Naive thymus-derived CD8-positive, alpha-beta T cell (primary cell): Measurements from ENCODE around the gene DMBT1. TPM values are rescaled to one million over a fixed set of nuclear protein-coding genes. Genes with fewer than 3 reads are reported as not detected.

Source experiments
- ATAC-seq, 2 donors: fragments of 150-1000 bp; cut with Tn5 transposase in 1 of 2; sonication (Bioruptor Pico), chemical (Tn5 transposase) in 1 of 2; 1 replicate in 1 of 2; 2 replicates in 1 of 2; pipeline ENCODE4 v1.10.0; 2021; ENCODE audit warnings: mild to moderate bottlenecking in 2 of 2, moderate library complexity in 2 of 2
- POLR2A ChIA-PET: fragments of 350-600 bp; sonication (Branson Sonifier 250); formaldehyde crosslinking; loops from one replicate; lab custom pipeline; 2021; ENCODE audit warnings: antibody characterized with exemption; lab: Charles Lee
- DNase-seq, 10 donors: peaks; one replicate each; pipeline versions ENCODE4 v3.0.0 to v3.0.0-alpha.2; 2020 to 2022
- H3K27ac Mint-ChIP-seq, 10 donors: one replicate each; pipeline ENCODE4 v1.8.0; 2020 to 2022; ENCODE audit warnings: mild to moderate bottlenecking in 10 of 10, mixed read lengths in 10 of 10, moderate library complexity in 4 of 10, inconsistent platforms in 1 of 10
- H3K27me3 Mint-ChIP-seq, 5 donors: one replicate each; pipeline ENCODE4 v1.8.0; 2021 to 2022; ENCODE audit warnings: mixed read lengths in 5 of 5
- H3K36me3 Mint-ChIP-seq, 3 donors: one replicate each; pipeline ENCODE4 v1.8.0; 2020 to 2022; ENCODE audit warnings: mixed read lengths in 3 of 3, mild to moderate bottlenecking in 2 of 3, inconsistent platforms in 1 of 3
- H3K4me1 Mint-ChIP-seq, 4 donors: one replicate each; pipeline ENCODE4 v1.8.0; 2021 to 2022; ENCODE audit warnings: mixed read lengths in 4 of 4
- H3K4me3 Mint-ChIP-seq, 10 donors: one replicate each; pipeline ENCODE4 v1.8.0; 2020 to 2022; ENCODE audit warnings: mild to moderate bottlenecking in 10 of 10, mixed read lengths in 10 of 10, moderate library complexity in 6 of 10, inconsistent platforms in 1 of 10
- H3K9me3 Mint-ChIP-seq, 9 donors: one replicate each; pipeline ENCODE4 v1.8.0; 2020 to 2022; ENCODE audit warnings: mixed read lengths in 9 of 9, mild to moderate bottlenecking in 3 of 9, inconsistent platforms in 1 of 9, moderate library complexity in 1 of 9
- polyA plus RNA-seq, 3 donors: library from polyadenylated mRNA; unstranded; fragments of 300-500 nt; fragmentation: Illumina TruSeq; gene quantifications; one replicate each; pipeline ENCODE4 v1.2.3, GENCODE V29; 2021
- total RNA-seq, 8 experiments: library from RNA in 2 of 8; stranded (reverse) in 2 of 8; gene quantifications; one replicate each; pipeline ENCODE4 v1.2.3 and lab custom pipeline; 2021 to 2026

Gene DMBT1
- total and polyA plus RNA-seq, 5 experiments from 2014 or later, result not detected

- ATAC-seq, result no peak
- POLR2A ChIA-PET, result no interaction called here
- Mint-ChIP-seq H3K4me3 (no peak overlapping the region), H3K27ac (no peak overlapping the region), H3K4me1 (peaks cover 0 to 7% (median 1%) of the 10 kb centered on the region in 4 donors), H3K36me3 (no peaks in the 10 kb centered on the region), H3K27me3 (peaks cover 5 to 21% (median 7%) of the 10 kb centered on the region in 5 donors), H3K9me3 (peaks cover 0 to 4% (median 0%) of the 10 kb centered on the region in 9 donors)
- no peak for DNase-seq
Measured at GRCh38 chr10:122530177-122530576, 30.4 kb upstream of the DMBT1 start.

GRCh38 chr10:122531261-122531660, 29.3 kb upstream of the DMBT1 start:
- no peak overlapping the region for H3K4me3 Mint-ChIP-seq
- ATAC-seq (no peak), DNase-seq (no peak)
- no peaks in the 10 kb centered on the region for H3K36me3 Mint-ChIP-seq
- POLR2A ChIA-PET, result no interaction called here
- H3K9me3 Mint-ChIP-seq, result peaks cover 0 to 4% (median 0%) of the 10 kb centered on the region in 9 donors
- peaks cover 0 to 4% (median 0%) of the 10 kb centered on the region in 4 donors for H3K4me1 Mint-ChIP-seq
- no peak overlapping the region for H3K27ac Mint-ChIP-seq
- H3K27me3 Mint-ChIP-seq, result peaks cover 5 to 21% (median 9%) of the 10 kb centered on the region in 5 donors

GRCh38 chr10:122531939-122532338, 28.6 kb upstream of the DMBT1 start:
- no peaks in the 10 kb centered on the region for H3K36me3 Mint-ChIP-seq
- POLR2A ChIA-PET, result no interaction called here
- H3K27me3 Mint-ChIP-seq, result peaks cover 5 to 21% (median 9%) of the 10 kb centered on the region in 5 donors
- ATAC-seq (no peak), DNase-seq (no peak)
- H3K4me1 Mint-ChIP-seq, result peaks cover 0 to 4% (median 0%) of the 10 kb centered on the region in 4 donors
- H3K27ac Mint-ChIP-seq, result no peak overlapping the region
- H3K4me3 Mint-ChIP-seq, result no peak overlapping the region
- peaks cover 0 to 4% (median 0%) of the 10 kb centered on the region in 9 donors for H3K9me3 Mint-ChIP-seq

- H3K4me1 Mint-ChIP-seq, result peaks cover 0 to 4% (median 0%) of the 10 kb centered on the region in 4 donors
- ATAC-seq (no peak), DNase-seq (no peak)
- H3K4me3 Mint-ChIP-seq, result no peak overlapping the region
- no peaks in the 10 kb centered on the region for H3K36me3 Mint-ChIP-seq
- H3K9me3 Mint-ChIP-seq, result peaks cover 0 to 4% (median 0%) of the 10 kb centered on the region in 9 donors
- POLR2A ChIA-PET, result no interaction called here
- peaks cover 5 to 21% (median 9%) of the 10 kb centered on the region in 5 donors for H3K27me3 Mint-ChIP-seq
- no peak overlapping the region for H3K27ac Mint-ChIP-seq
Measured at GRCh38 chr10:122532601-122533296, 27.8 kb upstream of the DMBT1 start.

GRCh38 chr10:122537545-122537944, 23.0 kb upstream of the DMBT1 start:
- Mint-ChIP-seq H3K4me3 (no peak overlapping the region), H3K36me3 (no peaks in the 10 kb centered on the region), H3K27ac (no peak overlapping the region), H3K4me1 (peaks cover 10 to 29% (median 21%) of the 10 kb centered on the region in 4 donors), H3K27me3 (peaks cover 0 to 11% (median 0%) of the 10 kb centered on the region in 5 donors), H3K9me3 (no peaks in the 10 kb centered on the region)
- DNase-seq (no peak), ATAC-seq (no peak)
- POLR2A ChIA-PET, result interaction anchor here (0.6 kb wide), 1 partner anchor 109 kb away, joined by 4 read pairs; no protein-coding TSS in a partner anchor

GRCh38 chr10:122541541-122542002, 19.0 kb upstream of the DMBT1 start:
- Mint-ChIP-seq H3K36me3 (no peaks in the 10 kb centered on the region), H3K27me3 (peaks cover 0 to 5% (median 0%) of the 10 kb centered on the region in 5 donors), H3K9me3 (no peaks in the 10 kb centered on the region), H3K4me3 (peak overlapping the region in 3 of 10 donors; percentile 8 to 57 (median 36)), H3K27ac (peak overlapping the region in 1 of 10 donors; percentile 76), H3K4me1 (peaks cover 27 to 47% (median 35%) of the 10 kb centered on the region in 4 donors)
- POLR2A ChIA-PET, result no interaction called here
- DNase-seq, result peak in 1 of 10 donors; percentile 7
- peak in 1 of 2 donors; percentile 51 for ATAC-seq

- no peak for DNase-seq
- Mint-ChIP-seq H3K9me3 (no peaks in the 10 kb centered on the region), H3K27ac (peak overlapping the region in 2 of 10 donors; percentile 16 to 59), H3K27me3 (peaks cover 0 to 2% (median 0%) of the 10 kb centered on the region in 5 donors), H3K36me3 (no peaks in the 10 kb centered on the region), H3K4me3 (peak overlapping the region in 1 of 10 donors; percentile 7), H3K4me1 (peaks cover 26 to 47% (median 38%) of the 10 kb centered on the region in 4 donors)
- no peak for ATAC-seq
- POLR2A ChIA-PET, result no interaction called here
Measured at GRCh38 chr10:122543676-122544445, 16.7 kb upstream of the DMBT1 start.

GRCh38 chr10:122544493-122544892, 16.1 kb upstream of the DMBT1 start:
- POLR2A ChIA-PET, result no interaction called here
- ATAC-seq (no peak), DNase-seq (peak in 1 of 10 donors; percentile 13)
- no peaks in the 10 kb centered on the region for H3K27me3 Mint-ChIP-seq
- H3K4me1 Mint-ChIP-seq, result peaks cover 26 to 53% (median 38%) of the 10 kb centered on the region in 4 donors
- H3K4me3 Mint-ChIP-seq, result peak overlapping the region in 1 of 10 donors; percentile 17
- no peaks in the 10 kb centered on the region for H3K9me3 Mint-ChIP-seq
- peak overlapping the region in 2 of 10 donors; percentile 16 to 59 for H3K27ac Mint-ChIP-seq
- H3K36me3 Mint-ChIP-seq, result no peaks in the 10 kb centered on the region

GRCh38 chr10:122546242-122546641, 14.3 kb upstream of the DMBT1 start:
- H3K9me3 Mint-ChIP-seq, result no peaks in the 10 kb centered on the region

GRCh38 chr10:122548407-122549085, 12.0 kb upstream of the DMBT1 start:
- H3K27me3 Mint-ChIP-seq, result no peaks in the 10 kb centered on the region
- peak overlapping the region in 2 of 10 donors; percentile 29 to 69 for H3K27ac Mint-ChIP-seq
- POLR2A ChIA-PET, result no interaction called here
- H3K4me1 Mint-ChIP-seq, result peaks cover 21 to 33% (median 25%) of the 10 kb centered on the region in 4 donors
- ATAC-seq (no peak), DNase-seq (no peak)
- H3K36me3 Mint-ChIP-seq, result no peaks in the 10 kb centered on the region
- H3K9me3 Mint-ChIP-seq, result no peaks in the 10 kb centered on the region
- H3K4me3 Mint-ChIP-seq, result no peak overlapping the region

More at GRCh38 chr10:122546242-122546641, 14.3 kb upstream of the DMBT1 start:
- no peak overlapping the region for H3K4me3 Mint-ChIP-seq
- DNase-seq, result no peak
- no peaks in the 10 kb centered on the region for H3K27me3 Mint-ChIP-seq
- H3K4me1 Mint-ChIP-seq, result peaks cover 27 to 48% (median 40%) of the 10 kb centered on the region in 4 donors
- POLR2A ChIA-PET, result no interaction called here
- peak overlapping the region in 4 of 10 donors; percentile 29 to 71 (median 52) for H3K27ac Mint-ChIP-seq
- no peaks in the 10 kb centered on the region for H3K36me3 Mint-ChIP-seq
- no peak for ATAC-seq

GRCh38 chr10:122549636-122550035, 10.9 kb upstream of the DMBT1 start:
- Mint-ChIP-seq H3K27ac (peak overlapping the region in 2 of 10 donors; percentile 61 to 69), H3K9me3 (no peaks in the 10 kb centered on the region)
- no peak for ATAC-seq

GRCh38 chr10:122550427-122550826, 10.1 kb upstream of the DMBT1 start:
- Mint-ChIP-seq H3K4me3 (peak overlapping the region in 2 of 10 donors; percentile 31 to 34), H3K27me3 (peaks cover 0 to 2% (median 0%) of the 10 kb centered on the region in 5 donors), H3K36me3 (no peaks in the 10 kb centered on the region), H3K9me3 (no peaks in the 10 kb centered on the region), H3K27ac (peak overlapping the region in 4 of 10 donors; percentile 39 to 94 (median 62)), H3K4me1 (peaks cover 14 to 24% (median 19%) of the 10 kb centered on the region in 4 donors)
- DNase-seq (no peak), ATAC-seq (no peak)
- POLR2A ChIA-PET, result no interaction called here

More at GRCh38 chr10:122549636-122550035, 10.9 kb upstream of the DMBT1 start:
- Mint-ChIP-seq H3K27me3 (no peaks in the 10 kb centered on the region), H3K4me1 (peaks cover 14 to 24% (median 19%) of the 10 kb centered on the region in 4 donors), H3K36me3 (no peaks in the 10 kb centered on the region), H3K4me3 (no peak overlapping the region)
- no peak for DNase-seq
- POLR2A ChIA-PET, result no interaction called here
